Heart right ventricle (tissue), 16 donors: Measurements from ENCODE around the gene ASB1. TPM values are rescaled to one million over a fixed set of nuclear protein-coding genes. Genes with fewer than 3 reads are reported as not detected.
A peak's percentile ranks its signal among the peaks of the same experiment; 100 is the strongest.
"Not testable (repeated sequence)": the region's sequence is repeated elsewhere in the genome, so short reads cannot be mapped to it uniquely, and the experiment has no call there.

Source experiments
- ATAC-seq, 8 donors: fragments of 200-7000 bp; cut with Tn5 transposase; one replicate each; pipeline ENCODE4 v1.9.1; 2020; ENCODE audit warnings: mild to moderate bottlenecking in 8 of 8, moderate library complexity in 8 of 8, moderate number of reproducible peaks in 1 of 8
- DNase-seq, 2 donors: peaks; one replicate each; pipeline ENCODE4 v3.0.0-alpha.2; 2020
- H3K27ac ChIP-seq, 10 donors: fragments of 200-600 bp; sonication (generic) in 2 of 10; one replicate each; pipeline versions ENCODE4 v1.5.0 to v1.8.0; 2020 to 2022; ENCODE audit warnings: mild to moderate bottlenecking in 3 of 10
- H3K27me3 ChIP-seq, 7 donors: fragments of 200-600 bp; one replicate each; pipeline ENCODE4 v1.8.0; 2021 to 2022; ENCODE audit warnings: mild to moderate bottlenecking in 2 of 7
- H3K36me3 ChIP-seq, 9 donors: fragments of 200-600 bp; sonication (generic) in 1 of 9; one replicate each; pipeline versions ENCODE4 v1.5.0 to v1.8.0; 2020 to 2022; ENCODE audit warnings: mild to moderate bottlenecking in 2 of 9
- H3K4me1 ChIP-seq, 9 donors: fragments of 200-600 bp; sonication (generic) in 1 of 9; one replicate each; pipeline versions ENCODE4 v1.5.0 to v1.8.0; 2020 to 2022; ENCODE audit warnings: mild to moderate bottlenecking in 4 of 9
- H3K4me3 ChIP-seq, 10 donors: fragments of 200-600 bp; sonication (generic) in 2 of 10; one replicate each; pipeline versions ENCODE4 v1.5.0 to v1.8.0; 2020 to 2022; ENCODE audit warnings: mild to moderate bottlenecking in 7 of 10, moderate library complexity in 2 of 10
- H3K9me3 ChIP-seq, 11 donors: fragments of 200-600 bp in 10 of 11; sonication (generic) in 2 of 11; one replicate each; pipeline versions ENCODE4 v1.5.0 to v1.8.0; 2013 to 2022; ENCODE audit warnings: mild to moderate bottlenecking in 2 of 11, control low read depth in 1 of 11, moderate library complexity in 1 of 11
- WGBS, 2 donors: extraction: QIAGEN DNeasy Blood & Tissue Kit; methylation state at CpG; one replicate each; pipeline ENCODE4 v1.1.7; 2013; ENCODE audit warnings: inconsistent platforms in 1 of 2; 5-methylcytosine and 5-hydroxymethylcytosine counted together
- intact Hi-C, 10 donors: fragments of 100-400 bp; cut with DNase I; formaldehyde crosslinking; loops; one replicate each; pipeline versions ENCODE4 v1.11.1 to v1.14.2; 2022
- polyA plus RNA-seq, 2 donors: library from polyadenylated mRNA; stranded (reverse); fragments of 200-250 nt; gene quantifications; one replicate each; pipeline ENCODE4 v1.2.3, GENCODE V29; 2013
- total RNA-seq, 10 donors: library from RNA; stranded (reverse); fragmentation: NEBNext Ultra II Directional in 3 of 10; extraction: Animal tissue kit (Norgen Biotek cat#: 25700) in 3 of 10; gene quantifications; one replicate each; pipeline versions ENCODE4 v1.2.1 to v1.2.4, GENCODE V29; 2021 to 2023
- TF ChIP-seq, protein P1 (sequence below), 9 donors: fragments of 200-600 bp; sonication (generic) in 2 of 9; IDR thresholded peaks; one replicate each; pipeline versions ENCODE4 v1.5.0 to v1.8.0; 2021 to 2022; ENCODE audit warnings: antibody characterized with exemption in 9 of 9, mild to moderate bottlenecking in 5 of 9, moderate library complexity in 1 of 9
- donor health status: Arrhythmogenic right ventricular cardiomyopathy.
- donor health status: ischemic (EF 13 %, LVEDD 7.1; RV severe dilation, severe dysfunction).
- donor health status: healthy with polysubstance abuse.
- donor health status: DM: no; HTN: yes; CAD: no.
- donor health status: DM: no; HTN: no; CAD: no.
- donor health status: ischemic (EF 25% LVEDD 6.9; RV normal size, moderate dysfunction).
- donor health status: ischemic (EF 25% LVEDD 5.7; RV mildly dilated, moderate dysfunction).
- donor health status: healthy.
- donor health status: DM: yes; HTN: yes; CAD: no.
- donor health status: Ischemic cardiomyopathy.
- donor health status: ischemic (EF 35%, LVEDD 5.7; RV mildly dilated, moderate dysfunction).
- donor health status: nonischemic (EF 11% LVEDD 7.7; RV severe dilation, severe dysfunction).
- donor health status: DM: yes; HTN: yes; CAD: no.
- donor health status: PGD.
- donor health status: ischemic (EF 29% LVEDD 5.4; RV normal size, mild dysfunction).
- donor health status: nonischemic (EF 23%, LVEDD 6.1; RV moderate dilation, normal function).

The ASB1 gene
- total and polyA plus RNA-seq, 12 donors: 31.4 to 61.5 (median 49.5) TPM

DNA sequence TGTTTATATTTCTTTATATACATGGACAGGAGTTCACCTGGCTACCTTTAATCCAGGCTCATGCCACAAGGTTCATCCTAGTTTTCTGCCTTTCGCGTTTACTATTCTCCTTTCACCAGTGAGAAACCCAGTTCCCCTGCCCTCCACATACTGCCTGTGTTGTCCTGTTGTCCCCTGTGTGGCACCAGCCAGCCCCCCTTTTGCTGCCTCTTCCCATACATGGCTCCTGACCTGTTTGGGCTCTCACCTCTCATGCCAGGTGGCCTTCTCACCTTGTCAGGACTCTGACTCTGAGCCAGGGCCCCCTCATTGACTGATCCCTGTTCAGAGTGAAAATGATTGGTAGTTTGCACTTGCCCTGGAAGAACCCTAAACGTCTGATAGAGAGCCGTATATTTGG lies 13.6 kb downstream of the ASB1 start:
- peaks cover 0 to 43% (median 29%) of the 10 kb centered on the region in 9 donors for H3K4me1 ChIP-seq
- intact Hi-C loops: loop anchor here in 1 of 10 donors (10.0 kb wide), 1 partner anchor 46 kb away; no protein-coding TSS in a partner anchor
- TF ChIP-seq, protein P1, sequence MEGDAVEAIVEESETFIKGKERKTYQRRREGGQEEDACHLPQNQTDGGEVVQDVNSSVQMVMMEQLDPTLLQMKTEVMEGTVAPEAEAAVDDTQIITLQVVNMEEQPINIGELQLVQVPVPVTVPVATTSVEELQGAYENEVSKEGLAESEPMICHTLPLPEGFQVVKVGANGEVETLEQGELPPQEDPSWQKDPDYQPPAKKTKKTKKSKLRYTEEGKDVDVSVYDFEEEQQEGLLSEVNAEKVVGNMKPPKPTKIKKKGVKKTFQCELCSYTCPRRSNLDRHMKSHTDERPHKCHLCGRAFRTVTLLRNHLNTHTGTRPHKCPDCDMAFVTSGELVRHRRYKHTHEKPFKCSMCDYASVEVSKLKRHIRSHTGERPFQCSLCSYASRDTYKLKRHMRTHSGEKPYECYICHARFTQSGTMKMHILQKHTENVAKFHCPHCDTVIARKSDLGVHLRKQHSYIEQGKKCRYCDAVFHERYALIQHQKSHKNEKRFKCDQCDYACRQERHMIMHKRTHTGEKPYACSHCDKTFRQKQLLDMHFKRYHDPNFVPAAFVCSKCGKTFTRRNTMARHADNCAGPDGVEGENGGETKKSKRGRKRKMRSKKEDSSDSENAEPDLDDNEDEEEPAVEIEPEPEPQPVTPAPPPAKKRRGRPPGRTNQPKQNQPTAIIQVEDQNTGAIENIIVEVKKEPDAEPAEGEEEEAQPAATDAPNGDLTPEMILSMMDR (IDR thresholded peaks at IDR 0.05): no peak
- no peaks in the 10 kb centered on the region for H3K9me3 ChIP-seq
- peaks cover 0 to 10% (median 0%) of the 10 kb centered on the region in 7 donors for H3K27me3 ChIP-seq
- peak overlapping the region; percentile 14 to 77 (median 67) for H3K27ac ChIP-seq
- 71 to 80% methylated on average over 4 of the region's 4 CpGs for WGBS, 2 donors
- DNase-seq (no peak), ATAC-seq (no peak)
- H3K36me3 ChIP-seq: peaks cover 0 to 65% (median 16%) of the 10 kb centered on the region in 9 donors
- H3K4me3 ChIP-seq: no peak overlapping the region

GRCh38 chr2:238440767-238441166 lies 14.0 kb downstream of the ASB1 start:
- intact Hi-C loops: loop anchor here in 1 of 10 donors (10.0 kb wide), 1 partner anchor 46 kb away; no protein-coding TSS in a partner anchor
- H3K27me3 ChIP-seq: peaks cover 0 to 12% (median 0%) of the 10 kb centered on the region in 7 donors
- DNase-seq (no peak), ATAC-seq (peak in 1 of 8 donors; percentile 50)
- H3K27ac ChIP-seq: peak overlapping the region in 4 of 10 donors; percentile 64 to 77 (median 68)
- TF ChIP-seq, protein P1 (IDR thresholded peaks at IDR 0.05): no peak
- H3K9me3 ChIP-seq: no peaks in the 10 kb centered on the region
- H3K4me1 ChIP-seq: peaks cover 0 to 43% (median 29%) of the 10 kb centered on the region in 9 donors
- H3K36me3 ChIP-seq: peaks cover 0 to 65% (median 17%) of the 10 kb centered on the region in 9 donors
- 96% methylated on average over 11 of the region's 11 CpGs for WGBS, 2 donors
- no peak overlapping the region for H3K4me3 ChIP-seq

DNA sequence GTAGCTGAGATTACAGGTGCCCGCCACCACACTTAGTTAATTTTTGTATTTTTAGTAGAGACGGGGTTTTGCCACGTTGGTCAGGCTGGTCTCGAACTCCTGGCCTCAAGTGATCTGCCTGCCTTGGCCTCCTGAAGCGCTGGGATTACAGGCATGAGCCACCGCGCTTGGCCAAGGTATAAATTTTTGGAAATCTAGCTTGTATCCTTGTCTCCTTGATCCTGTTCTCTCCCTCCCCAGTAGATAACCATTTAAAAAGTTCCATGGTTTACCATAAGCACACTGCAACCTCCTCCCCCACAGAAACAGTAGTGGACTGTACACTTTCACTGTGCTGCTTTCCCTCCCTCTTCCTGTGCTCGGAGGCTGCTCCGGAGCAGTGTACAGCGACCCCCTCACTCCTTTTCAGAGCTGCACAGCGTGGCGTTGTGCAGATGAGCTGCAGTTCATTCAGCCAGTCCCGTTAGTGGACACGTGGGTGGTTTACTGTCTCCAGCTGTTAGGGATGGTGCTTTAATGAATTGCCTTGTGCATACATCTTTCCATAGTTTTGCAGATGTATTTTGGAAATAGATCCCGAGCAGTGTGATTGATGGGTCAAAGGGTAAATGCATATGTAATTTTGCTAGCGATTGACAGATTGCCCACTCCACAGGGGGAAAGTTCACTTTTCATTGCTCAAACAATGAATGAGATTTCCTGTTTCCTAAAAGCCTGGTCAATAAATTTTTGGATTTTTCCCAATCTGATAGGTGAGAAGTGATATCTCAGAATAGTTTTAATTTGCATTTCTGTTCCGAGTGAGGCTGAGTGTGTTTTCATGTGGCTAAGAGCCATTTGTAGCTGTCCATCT lies 14.8 kb downstream of the ASB1 start:
- ATAC-seq (no peak), DNase-seq (no peak)
- no peaks in the 10 kb centered on the region for H3K9me3 ChIP-seq
- H3K27ac ChIP-seq: no peak overlapping the region
- TF ChIP-seq, protein P1 (IDR thresholded peaks at IDR 0.05): peak in 1 of 9 donors; percentile 5
- no peak overlapping the region for H3K4me3 ChIP-seq
- intact Hi-C loops: loop anchor here in 1 of 10 donors (10.0 kb wide), 1 partner anchor 47 kb away; no protein-coding TSS in a partner anchor
- H3K36me3 ChIP-seq: peaks cover 0 to 65% (median 21%) of the 10 kb centered on the region in 9 donors
- H3K27me3 ChIP-seq: peaks cover 0 to 14% (median 0%) of the 10 kb centered on the region in 7 donors
- 57 to 61% methylated on average over 17 of the region's 17 CpGs for WGBS, 2 donors
- H3K4me1 ChIP-seq: peaks cover 0 to 43% (median 29%) of the 10 kb centered on the region in 9 donors

DNA sequence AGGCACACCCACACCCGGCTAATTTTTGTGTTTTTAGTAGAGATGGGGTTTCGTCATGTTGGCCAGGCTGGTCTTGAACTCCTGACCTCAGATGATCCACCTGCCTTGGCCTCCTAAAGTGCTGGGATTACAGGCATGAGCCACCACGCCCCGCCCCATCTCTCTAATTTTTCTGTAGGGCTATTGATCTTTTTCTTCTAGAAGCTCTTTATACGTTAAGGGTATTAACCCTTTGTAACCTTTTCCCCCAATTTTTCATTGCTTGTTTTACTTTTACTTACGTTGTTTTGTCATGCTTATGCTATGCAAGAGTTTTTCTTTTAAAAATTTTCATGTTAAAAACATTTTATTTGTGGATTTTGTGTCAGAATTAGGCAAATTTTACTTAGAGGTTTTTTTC lies 15.5 kb downstream of the ASB1 start:
- peaks cover 0 to 65% (median 29%) of the 10 kb centered on the region in 9 donors for H3K36me3 ChIP-seq
- H3K4me3 ChIP-seq, H3K27ac ChIP-seq: not testable (repeated sequence)

More for the DNA sequence above, 15.5 kb downstream of the ASB1 start:
- H3K27me3 ChIP-seq: peaks cover 0 to 14% (median 0%) of the 10 kb centered on the region in 7 donors
- WGBS, 2 donors: 82 to 85% methylated on average over 6 of the region's 6 CpGs
- DNase-seq, ATAC-seq, H3K9me3 ChIP-seq: not testable (repeated sequence)
- H3K4me1 ChIP-seq: peaks cover 0 to 43% (median 29%) of the 10 kb centered on the region in 9 donors
- intact Hi-C loops: loop anchor here in 1 of 10 donors (10.0 kb wide), 1 partner anchor 47 kb away; no protein-coding TSS in a partner anchor
